GM12878 (cell line): ENCODE results near the gene TTC8. TPM values are rescaled to one million over a fixed set of nuclear protein-coding genes. Genes with fewer than 3 reads are reported as not detected.
A peak's percentile ranks its signal among the peaks of the same experiment; 100 is the strongest.

Source experiments
- ATAC-seq: fragments of 200-7000 bp; cut with Tn5 transposase; 3 replicates; pipeline ENCODE4 v1.9.1; 2020; ENCODE audit warnings: mild to moderate bottlenecking, moderate library complexity
- BruUV-seq: library from RNA; stranded (reverse); fragments of 400-500 nt; replicated peaks from 2 replicates; lab custom pipeline; 2021; lab: Mats Ljungman, UMichigan
- CTCF ChIA-PET: fragments of 300-600 bp; sonication (Branson Sonifier 250); formaldehyde crosslinking; extraction: SDS; loops from one replicate; lab custom pipeline; 2021; ENCODE audit warnings: inconsistent platforms; lab: Yijun Ruan, JAX
- POLR2A ChIA-PET: fragments of 350-600 bp; formaldehyde crosslinking; extraction: SDS; loops from one replicate; lab custom pipeline; 2021; ENCODE audit warnings: inconsistent platforms; lab: Charles Lee
- RAD21 ChIA-PET: fragments of 300-600 bp; sonication (Branson Sonifier 250); formaldehyde crosslinking; loops from one replicate; lab custom pipeline; 2023; ENCODE audit warnings: antibody characterized with exemption; ENCODE audit not compliant: unreplicated experiment; lab: Charles Lee
- SMC1A ChIA-PET: fragments of 300-600 bp; sonication (Branson Sonifier 250); formaldehyde crosslinking; loops from one replicate; lab custom pipeline; 2023; ENCODE audit not compliant: unreplicated experiment, uncharacterized antibody; lab: Charles Lee
- DNase-seq: peaks from one replicate; pipeline ENCODE4 v3.0.0-alpha.2; 2011; ENCODE audit warnings: low read depth, low spot score
- FAIRE-seq: peaks from 3 replicates; lab custom pipeline; 2011; peaks lifted over from hg19 to GRCh38; lab: Jason Lieb, UNC
- H2AFZ ChIP-seq: 2 replicates; pipeline ENCODE4 v1.6.0; 2011; ENCODE audit warnings: low read depth, low read length, control low read depth; ENCODE audit not compliant: control insufficient read depth
- H3K27ac ChIP-seq: 2 replicates; pipeline ENCODE4 v1.5.1; 2011; ENCODE audit warnings: control low read depth; ENCODE audit not compliant: control insufficient read depth, insufficient read depth
- H3K27me3 ChIP-seq, 2 experiments: replicated peaks in 1 of 2; 2 replicates each; pipeline versions ENCODE4 v1.6.0 to v1.6.1; 2011; ENCODE audit warnings: low read length in 1 of 2; ENCODE audit not compliant: control insufficient read depth in 2 of 2, insufficient read depth in 2 of 2
- H3K36me3 ChIP-seq, 2 experiments: 2 replicates each; pipeline ENCODE4 v1.5.1; 2011; ENCODE audit warnings: low read length in 1 of 2; ENCODE audit not compliant: control insufficient read depth in 2 of 2, insufficient read depth in 2 of 2
- H3K4me1 ChIP-seq: 2 replicates; pipeline ENCODE4 v1.6.1; 2011; ENCODE audit warnings: mild to moderate bottlenecking, low read length, moderate library complexity, mixed read lengths; ENCODE audit not compliant: control insufficient read depth, insufficient read depth
- H3K4me2 ChIP-seq: 2 replicates; pipeline ENCODE4 v1.6.0; 2011; ENCODE audit warnings: control low read depth; ENCODE audit not compliant: control insufficient read depth, insufficient read depth
- H3K4me3 ChIP-seq: fragments of 200-600 bp; sonication (generic); 2 replicates; pipeline ENCODE4 v1.5.1; 2016
- H3K79me2 ChIP-seq: 2 replicates; pipeline ENCODE4 v1.6.0; 2011; ENCODE audit warnings: low read length; ENCODE audit not compliant: control insufficient read depth, insufficient read depth
- H3K9ac ChIP-seq: 2 replicates; pipeline ENCODE4 v1.8.0; 2011; ENCODE audit warnings: low read length, control low read depth, mixed read lengths; ENCODE audit not compliant: control insufficient read depth, insufficient read depth
- H3K9me3 ChIP-seq: replicated peaks from 3 replicates; pipeline ENCODE4 v1.5.1; 2011; ENCODE audit warnings: mild to moderate bottlenecking, low read length; ENCODE audit not compliant: control insufficient read depth, insufficient read depth
- H4K20me1 ChIP-seq: 2 replicates; pipeline ENCODE4 v1.6.0; 2011; ENCODE audit not compliant: control insufficient read depth, insufficient read depth
- CEBPB ChIP-seq, 2 experiments: fragments of 150-350 bp in 1 of 2; IDR thresholded peaks; 2 replicates each; pipeline ENCODE4 v1.6.1; 2012 to 2014; ENCODE audit warnings: low read depth in 2 of 2, low read length in 2 of 2, borderline replicate concordance in 1 of 2, inconsistent platforms in 1 of 2
- CREM ChIP-seq: IDR thresholded peaks from 2 replicates; pipeline ENCODE4 v1.6.1; 2014; ENCODE audit warnings: antibody characterized with exemption, low read depth
- DPF2 ChIP-seq: fragments of 450-650 bp; IDR thresholded peaks from 2 replicates; pipeline ENCODE4 v1.6.1; 2017; ENCODE audit warnings: mild to moderate bottlenecking
- EED ChIP-seq: sonication (generic); IDR thresholded peaks from 2 replicates; pipeline ENCODE4 v1.6.1; 2016; ENCODE audit warnings: antibody characterized with exemption, low read depth
- GATAD2B ChIP-seq: fragments of 450-650 bp; conservative IDR thresholded peaks from 2 replicates; pipeline ENCODE4 v1.6.1; 2017; ENCODE audit warnings: low read depth, mild to moderate bottlenecking, moderate library complexity
- IRF4 ChIP-seq: IDR thresholded peaks from 2 replicates; pipeline ENCODE4 v1.6.1; 2011; ENCODE audit warnings: low read depth, low read length
- MLLT1 ChIP-seq: fragments of 450-650 bp; IDR thresholded peaks from 2 replicates; pipeline ENCODE4 v1.6.1; 2016; ENCODE audit warnings: mild to moderate bottlenecking
- MXI1 ChIP-seq: fragments of 150-350 bp; IDR thresholded peaks from 2 replicates; pipeline ENCODE4 v1.6.1; 2011; ENCODE audit warnings: low read depth, mild to moderate bottlenecking, inconsistent platforms, low read length, improper control_type of control experiment
- POLR2A ChIP-seq: IDR thresholded peaks from 2 replicates; pipeline ENCODE4 v1.6.1; 2011; ENCODE audit warnings: low read depth, mild to moderate bottlenecking, low read length
- POU2F2 ChIP-seq: IDR thresholded peaks from 3 replicates; pipeline ENCODE4 v1.6.1; 2011; ENCODE audit warnings: low read depth, mild to moderate bottlenecking, low read length, borderline replicate concordance
- SREBF1 ChIP-seq: IDR thresholded peaks from 2 replicates; pipeline ENCODE4 v1.6.1; 2012; ENCODE audit warnings: mild to moderate bottlenecking, low read length
- SUZ12 ChIP-seq: fragments of 200-600 bp; sonication (generic); IDR thresholded peaks from one replicate; pipeline ENCODE4 v1.6.1; 2018; ENCODE audit warnings: antibody characterized with exemption, mild to moderate bottlenecking; ENCODE audit not compliant: unreplicated experiment
- TCF3 ChIP-seq: IDR thresholded peaks from 2 replicates; pipeline ENCODE4 v1.6.1; 2012; ENCODE audit warnings: low read depth, mild to moderate bottlenecking, low read length, borderline replicate concordance; ENCODE audit not compliant: insufficient read depth
- WGBS: methylation state at CpG from one replicate; pipeline ENCODE4 v1.1.6; 2016; ENCODE audit warnings: low lambda C conversion rate; ENCODE audit not compliant: insufficient replicate concordance, insufficient coverage; ENCODE audit errors: missing lambda C conversion rate; 5-methylcytosine and 5-hydroxymethylcytosine counted together
- in situ Hi-C: fragments of 300-500 bp; cut with MboI; formaldehyde crosslinking; loops from 9 replicates; pipeline ENCODE4 v1.14.3; 2018; ENCODE audit warnings: mixed read lengths
- intact Hi-C: fragments of 100-400 bp; cut with micrococcal nuclease; formaldehyde crosslinking; loops from one replicate; pipeline ENCODE4 v1.14.2; 2022; ENCODE audit not compliant: unreplicated experiment
- polyA plus RNA-seq, 11 experiments: library from polyadenylated mRNA; depleted of rRNA in 4 of 11; unstranded in 6 of 11; stranded (reverse) in 5 of 11; fragments of >200 nt; fragmentation: Nextera tagmentation in 4 of 11; fragmentation: Illumina TruSeq in 1 of 11; extraction: Ambion mirVana in 4 of 11; extraction: Trizol in 1 of 11; gene quantifications; 1 replicate in 1 of 11; 2 replicates in 10 of 11; pipeline versions ENCODE4 v1.2.1 to v1.2.3, GENCODE V29; 2011 to 2016; ENCODE audit warnings: inconsistent platforms in 2 of 11, missing spikeins in 2 of 11, low read depth in 1 of 11
- total RNA-seq, 4 experiments: library from RNA; depleted of rRNA in 3 of 4; stranded (reverse); fragments of >200 nt in 3 of 4; fragmentation: Illumina TruSeq in 1 of 4; extraction: Trizol in 1 of 4; gene quantifications; 2 replicates each; pipeline versions ENCODE4 v1.2.1 to v1.2.3, GENCODE V29; 2013 to 2021

The TTC8 gene
- total and polyA plus RNA-seq, 10 of the 15 experiments (the other 5 are each of a cell fraction or from before 2014, with no cell fraction given) = 1.5 to 4.6 (median 2.5) TPM

- CTCF ChIA-PET = interaction anchor here (0.8 to 1.5 kb wide), 2 partner anchors 123 to 124 kb away, joined by 4 to 9 read pairs; no protein-coding TSS in a partner anchor
- no peak for ATAC-seq
- DNase-seq = no peak
- intact Hi-C loops (loop anchor here (5.0 kb wide), 1 partner anchor 125 kb away; no protein-coding TSS in a partner anchor), in situ Hi-C loops (no loop called here)
- peak overlapping the region; percentile 86 for H3K4me2 ChIP-seq
- no peaks in the 10 kb centered on the region; the same call in 1 of the 2 replicates for H3K4me1 ChIP-seq
- 7% methylated on average over 47 of the region's 52 CpGs for WGBS
- H2AFZ ChIP-seq = peak overlapping the region; percentile 55
- peak overlapping the region; percentile 71 for H3K4me3 ChIP-seq
- no peak for TF ChIP-seq SREBF1
- peak; percentile 33 for TF ChIP-seq SUZ12
- H3K79me2 ChIP-seq = no peaks in the 10 kb centered on the region
- BruUV-seq = no TSS peak
- SMC1A ChIA-PET = no interaction called here
- H3K27me3 ChIP-seq = peaks cover 2 to 13% of the 10 kb centered on the region in 2 experiments; a peak in 3 of 4 replicates
- no peaks in the 10 kb centered on the region for H4K20me1 ChIP-seq
- no peaks in the 10 kb centered on the region for H3K9me3 ChIP-seq
- RAD21 ChIA-PET = interaction anchor here (1.0 kb wide), 1 partner anchor 124 kb away, joined by 4 read pairs; no protein-coding TSS in a partner anchor
- no peaks in the 10 kb centered on the region for H3K36me3 ChIP-seq
- H3K9ac ChIP-seq = no peak overlapping the region; the same call in 1 of the 2 replicates
- no peak for FAIRE-seq
- no peak overlapping the region for H3K27ac ChIP-seq
- POLR2A ChIA-PET = no interaction called here
Observed at GRCh38 chr14:88791629-88792472, 32.6 kb upstream of the TTC8 start.

DNA sequence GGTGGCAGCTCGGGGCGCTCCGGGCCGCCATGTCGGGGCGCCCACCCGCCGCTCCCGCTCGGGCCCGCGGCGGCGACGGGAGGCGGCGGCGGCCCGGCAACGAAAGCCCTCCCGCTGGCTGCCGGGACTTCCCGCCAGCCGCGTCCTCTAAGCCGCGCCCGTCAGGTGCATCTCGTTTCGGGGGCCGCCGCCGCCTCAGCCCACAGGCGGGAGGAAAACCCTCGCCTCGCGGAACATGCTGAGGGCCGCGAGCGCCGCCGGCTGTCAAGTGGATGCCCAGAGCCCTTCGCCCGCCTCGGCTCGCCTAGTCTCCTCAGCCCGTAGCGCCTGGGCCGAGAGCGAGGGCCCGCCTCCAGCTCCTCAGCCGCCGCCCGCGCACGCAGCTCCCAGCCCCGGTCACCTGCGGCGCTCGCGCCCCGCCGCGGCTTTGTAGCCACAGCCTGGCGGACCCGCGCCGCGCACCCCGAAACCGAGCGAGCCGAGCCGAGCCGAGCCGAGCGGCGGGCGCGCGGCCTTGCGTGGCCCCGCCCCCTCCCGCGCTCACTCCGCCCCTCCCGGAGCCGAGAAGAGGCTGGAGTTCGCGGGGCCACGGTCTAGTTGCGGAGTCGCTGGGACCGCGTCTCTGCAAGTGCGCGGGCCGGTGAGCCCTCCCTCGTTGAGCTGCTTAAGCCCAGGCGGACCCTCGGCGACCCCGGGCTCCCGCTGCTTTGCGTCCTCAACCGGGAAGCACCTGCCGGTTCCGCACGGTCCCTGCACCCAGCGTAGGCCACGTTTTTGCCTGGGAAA lies 31.8 kb upstream of the TTC8 start, which contains the start of gene EML5:
Gene EML5, minus strand, starts transcription at position 481 of the 786 bp plus-strand sequence. Its CDS starts 450 bp downstream, at position 31.
- ChIA-PET SMC1A (no interaction called here), RAD21 (interaction anchor here (1.0 kb wide), 1 partner anchor 124 kb away, joined by 3 read pairs; no protein-coding TSS in a partner anchor), CTCF (interaction anchor here (1.5 kb wide), 1 partner anchor 125 kb away, joined by 9 read pairs; no protein-coding TSS in a partner anchor), POLR2A (no interaction called here)
- H3K79me2 ChIP-seq = no peaks in the 10 kb centered on the region
- H3K36me3 ChIP-seq = no peaks in the 10 kb centered on the region
- peak within 1 kb of the TSS; percentile 86 for H3K4me2 ChIP-seq
- FAIRE-seq (no peak), ATAC-seq (peak; percentile 95), DNase-seq (no peak)
- 2% methylated on average over 55 of the region's 111 CpGs for WGBS
- BruUV-seq = no TSS peak
- H3K9ac ChIP-seq = no peak within 1 kb of the TSS; the same call in 1 of the 2 replicates
- in situ Hi-C loops (no loop called here), intact Hi-C loops (loop anchor here (5.0 kb wide), 1 partner anchor 125 kb away; no protein-coding TSS in a partner anchor)
- H3K4me1 ChIP-seq = no peaks in the 10 kb centered on the region; the same call in 1 of the 2 replicates
- peaks cover 2 to 13% of the 10 kb centered on the region in 2 experiments; a peak in 3 of 4 replicates for H3K27me3 ChIP-seq
- no peaks in the 10 kb centered on the region for H3K9me3 ChIP-seq
- H3K4me3 ChIP-seq = peak within 1 kb of the TSS; percentile 71
- H3K27ac ChIP-seq = no peak within 1 kb of the TSS
- no peaks in the 10 kb centered on the region for H4K20me1 ChIP-seq
- peak within 1 kb of the TSS; percentile 55 for H2AFZ ChIP-seq
- TF ChIP-seq DPF2 (0 out of 2 replicates have a peak, but pooled peaks have one; percentile 57), CREM (no peak), MLLT1 (no peak), MXI1 (no peak), IRF4 (no peak), POU2F2 (no peak), POLR2A (peak; percentile 57; the same call in 1 of the 2 replicates), TCF3 (0 out of 2 replicates have a peak, but pooled peaks have one; percentile 15), EED (0 out of 2 replicates have a peak, but pooled peaks have one; percentile 11), GATAD2B (peak; percentile 66; the same call in 1 of the 2 replicates), CEBPB (IDR thresholded peaks at IDR 0.05; ENCODE audit: borderline replicate concordance in 1 of 2, low read depth in 2 of 2, low read length in 2 of 2) (no peak)
